EL (cell line): ENCODE data around the gene RSBN1.
A peak's percentile ranks its signal among the peaks of the same experiment; 100 is the strongest.

Experiments used
- DNase-seq: peaks from one replicate; pipeline ENCODE4 v3.0.0-alpha.2; 2016

The RSBN1 gene

GRCh38 chr1:113811156-113811887 lies 954 bp downstream of the RSBN1 start:
- peak; percentile 40 for DNase-seq

- DNase-seq, result peak; percentile 63
Measured at GRCh38 chr1:113809670-113810602, 2.3 kb downstream of the RSBN1 start.

- peak; percentile 19 for DNase-seq
Measured at GRCh38 chr1:113808450-113809195, 3.7 kb downstream of the RSBN1 start.

- no peak for DNase-seq
Measured at GRCh38 chr1:113805639-113806038, 6.6 kb downstream of the RSBN1 start.

GRCh38 chr1:113805256-113805531 lies 7.1 kb downstream of the RSBN1 start:
- no peak for DNase-seq

- peak; percentile 74 for DNase-seq
Measured at GRCh38 chr1:113804421-113805255, 7.6 kb downstream of the RSBN1 start.

GRCh38 chr1:113802367-113803007 lies 9.8 kb downstream of the RSBN1 start:
- DNase-seq, result no peak

GRCh38 chr1:113800487-113800886 lies 11.8 kb downstream of the RSBN1 start:
- no peak for DNase-seq

- DNase-seq, result no peak
Measured at GRCh38 chr1:113797472-113797871, 14.8 kb downstream of the RSBN1 start.

GRCh38 chr1:113793878-113794834 lies 18.1 kb downstream of the RSBN1 start:
- no peak for DNase-seq

GRCh38 chr1:113792986-113793385 lies 19.3 kb downstream of the RSBN1 start:
- DNase-seq, result peak; percentile 71

- DNase-seq, result no peak
Measured at GRCh38 chr1:113792471-113792870, 19.8 kb downstream of the RSBN1 start.

- DNase-seq, result no peak
Measured at GRCh38 chr1:113788802-113789201, 23.5 kb downstream of the RSBN1 start.

GRCh38 chr1:113787663-113788062 lies 24.6 kb downstream of the RSBN1 start:
- DNase-seq, result no peak

- no peak for DNase-seq
Measured at GRCh38 chr1:113786069-113786468, 26.2 kb downstream of the RSBN1 start.

- no peak for DNase-seq
Measured at GRCh38 chr1:113784104-113784779, 28.0 kb downstream of the RSBN1 start.

- peak; percentile 30 for DNase-seq
Measured at GRCh38 chr1:113783254-113784103, 28.8 kb downstream of the RSBN1 start.

- no peak for DNase-seq
Measured at GRCh38 chr1:113782406-113782805, 29.9 kb downstream of the RSBN1 start.
